ENCODE data around the gene PPP2R2C. TPM values are rescaled to one million over a fixed set of nuclear protein-coding genes. Genes with fewer than 3 reads are reported as not detected.

PPP2R2C gene
- total RNA-seq, 1 experiment from 2014 or later = 32.9 TPM

GRCh38 chr4:6322761-6323566 is 149.4 kb downstream of the PPP2R2C start:
- intact Hi-C loops (cut with micrococcal nuclease) = no loop called here
- no peak overlapping the region for H3K9ac ChIP-seq (ENCODE audit: low read length)
- CTCF ChIA-PET = interaction anchor here (0.7 to 12.2 kb wide), 2 partner anchors 60 to 71 kb away, joined by 3 to 201 read pairs; no protein-coding TSS in a partner anchor
- TF ChIP-seq EZH2 (IDR thresholded peaks at IDR 0.05) (no peak), ATF3 (IDR thresholded peaks at IDR 0.05) (no peak), POLR2AphosphoS5 (IDR thresholded peaks at IDR 0.05; ENCODE audit: low read depth, low read length) (no peak), SP1 (IDR thresholded peaks at IDR 0.05; ENCODE audit: low read depth) (no peak), ELF1 (IDR thresholded peaks at IDR 0.05; ENCODE audit: borderline replicate concordance, low read depth) (no peak), ZNF274 (IDR thresholded peaks at IDR 0.05; ENCODE audit: low read depth, low read length) (no peak), CTCF (IDR thresholded peaks at IDR 0.05 in 2 of 3, conservative IDR thresholded peaks at IDR 0.05 in 1 of 3; ENCODE audit: borderline replicate concordance in 1 of 3, insufficient read depth in 1 of 3, low read depth in 2 of 3, low read length in 2 of 3) (no peak), TCF7L2 (IDR thresholded peaks at IDR 0.05; ENCODE audit: borderline replicate concordance, extremely low read depth, insufficient read depth, insufficient read length) (no peak), CEBPB (IDR thresholded peaks at IDR 0.05; ENCODE audit: low read depth) (no peak), EZH2phosphoT487 (IDR thresholded peaks at IDR 0.05; ENCODE audit: borderline replicate concordance) (no peak), SIN3A (IDR thresholded peaks at IDR 0.05; ENCODE audit: low read depth) (no peak), MAX (IDR thresholded peaks at IDR 0.05) (no peak)
- BruUV-seq (replicated peaks) = no TSS peak
- RAD21 ChIA-PET (ENCODE audit: low non-redundant PET in 1 of 2, low total read pairs in 2 of 2, uncharacterized antibody in 2 of 2, unreplicated experiment in 2 of 2) = interaction anchor here in 1 of 2 experiments (0.7 kb wide), 1 partner anchor 59 kb away, joined by 3 read pairs; no protein-coding TSS in a partner anchor
- H3K27ac ChIP-seq (ENCODE audit: low read depth, low read length) = no peak overlapping the region
- H3K79me2 ChIP-seq (ENCODE audit: insufficient read depth, low read length) = no peaks in the 10 kb centered on the region
- no peaks in the 10 kb centered on the region for H3K36me3 ChIP-seq (ENCODE audit: control insufficient read depth in 1 of 2, insufficient read depth in 2 of 2, low read length in 2 of 2)
- DNase-seq (ENCODE audit: low read depth, low spot score) (no peak), ATAC-seq (no peak)
- H3K27me3 ChIP-seq (ENCODE audit: insufficient read depth, low read length) = no peaks in the 10 kb centered on the region
- no peak overlapping the region for H2AFZ ChIP-seq (ENCODE audit: low read depth, low read length, poor library complexity, severe bottlenecking)
- POLR2A ChIA-PET = no interaction called here
- no peak overlapping the region for H3K4me2 ChIP-seq (ENCODE audit: low read length)
- H3K9me3 ChIP-seq (ENCODE audit: control insufficient read depth in 1 of 2, insufficient read depth in 1 of 2, low read depth in 1 of 2, low read length in 2 of 2) = no peaks in the 10 kb centered on the region
- H3K4me1 ChIP-seq (ENCODE audit: control insufficient read depth in 1 of 2, insufficient read depth in 2 of 2, low read length in 2 of 2) = peaks cover 8 to 16% of the 10 kb centered on the region in 2 experiments
- H3K9me2 ChIP-seq (ENCODE audit: insufficient read depth) = no peaks in the 10 kb centered on the region
- H4K20me1 ChIP-seq (ENCODE audit: insufficient read depth) = no peaks in the 10 kb centered on the region
- H3K4me3 ChIP-seq (replicated peaks in 1 of 2; ENCODE audit: low read depth in 1 of 2, low read length in 2 of 2) = no peak overlapping the region

Measured in HCT116 (cell line).